Astrocyte (in vitro differentiated cells and primary cell): ENCODE measurements around the gene BAHCC1.

Experiments
- CTCF ChIP-seq: IDR thresholded peaks from 2 replicates; pipeline ENCODE4 v1.5.1; 2011; ENCODE audit warnings: low read depth, mild to moderate bottlenecking, inconsistent platforms, low read length, moderate library complexity; ENCODE audit not compliant: insufficient read depth
- EZH2 ChIP-seq: IDR thresholded peaks from 2 replicates; pipeline ENCODE4 v1.6.1; 2012; ENCODE audit warnings: mild to moderate bottlenecking, low read length, inconsistent platforms; ENCODE audit not compliant: insufficient read depth

- TF ChIP-seq CTCF (no peak), EZH2 (no peak)
These were observed 85.1 kb downstream of the BAHCC1 start for GRCh38 chr17:81480140-81481072.
